WTC11 (cell line): ENCODE data around the gene HPDL.

Experiments used
- CTCF ChIP-seq: fragments of 200-600 bp; IDR thresholded peaks from 2 replicates; pipeline ENCODE4 v1.8.0; 2022; ENCODE audit warnings: antibody characterized with exemption
- TCF7 ChIP-seq: sonication (generic); formaldehyde crosslinking; IDR thresholded peaks from 2 replicates; pipeline ENCODE4 v1.8.0; 2022; ENCODE audit warnings: mild to moderate bottlenecking, low read depth, missing genetic modification reagents, moderate library complexity

GRCh38 chr1:45299296-45299695 is 27.4 kb upstream of the HPDL start:
- TF ChIP-seq TCF7 = no peak
- TF ChIP-seq CTCF = no peak
